Kidney (tissue), 14 donors: ENCODE results near the gene GOLGA1. TPM values are rescaled to one million over a fixed set of nuclear protein-coding genes. Genes with fewer than 3 reads are reported as not detected.

Experiments used
- DNase-seq, 5 donors: peaks; one replicate each; pipeline ENCODE4 v3.0.0-alpha.2; 2013 to 2020
- FAIRE-seq: peaks from 2 replicates; lab custom pipeline; 2012; peaks lifted over from hg19 to GRCh38; lab: Jason Lieb, UNC
- H3K27ac ChIP-seq, 2 donors: one replicate each; pipeline ENCODE4 v1.7.0; 2013; ENCODE audit warnings: low read depth in 2 of 2, low read length in 2 of 2, inconsistent platforms in 1 of 2
- H3K27me3 ChIP-seq: one replicate; pipeline ENCODE4 v1.7.1; 2013; ENCODE audit warnings: low read length, inconsistent platforms; ENCODE audit not compliant: control insufficient read depth, insufficient read depth
- H3K36me3 ChIP-seq, 3 donors: one replicate each; pipeline versions ENCODE4 v1.7.0 to v1.7.1; 2013; ENCODE audit warnings: low read length in 3 of 3, control low read depth in 1 of 3, inconsistent platforms in 1 of 3; ENCODE audit not compliant: insufficient read depth in 3 of 3, control insufficient read depth in 2 of 3
- H3K4me1 ChIP-seq, 3 donors: one replicate each; pipeline versions ENCODE4 v1.7.0 to v1.7.1; 2013; ENCODE audit warnings: low read length in 3 of 3, inconsistent platforms in 1 of 3, low read depth in 1 of 3; ENCODE audit not compliant: control insufficient read depth in 2 of 3, insufficient read depth in 2 of 3
- H3K4me3 ChIP-seq, 3 donors: one replicate each; pipeline versions ENCODE4 v1.7.0 to v1.8.1; 2013; ENCODE audit warnings: low read length in 3 of 3, control low read depth in 1 of 3, inconsistent platforms in 1 of 3
- H3K9ac ChIP-seq, 3 donors: one replicate each; pipeline versions ENCODE4 v1.7.0 to v1.7.1; 2013; ENCODE audit warnings: low read length in 3 of 3, control low read depth in 1 of 3, inconsistent platforms in 1 of 3
- H3K9me3 ChIP-seq, 3 donors: one replicate each; pipeline versions ENCODE4 v1.7.0 to v1.7.1; 2013; ENCODE audit warnings: low read length in 3 of 3, control low read depth in 1 of 3, inconsistent platforms in 1 of 3; ENCODE audit not compliant: control insufficient read depth in 2 of 3, insufficient read depth in 1 of 3
- intact Hi-C: fragments of 100-400 bp; cut with DNase I; formaldehyde crosslinking; loops from one replicate; pipeline ENCODE4 v1.11.1; 2022
- polyA plus RNA-seq: library from polyadenylated mRNA; stranded (reverse); fragments of 350-450 nt; fragmentation: Illumina TruSeq; extraction: RNeasy Lipid Tissue Mini Kit (QIAGEN cat#74804); gene quantifications from one replicate; pipeline ENCODE4 v1.2.3, GENCODE V29; 2014; ENCODE audit warnings: low read depth, low replicate concordance; ENCODE audit not compliant: insufficient read depth
- total RNA-seq: library from RNA; stranded (reverse); fragmentation: NEBNext Ultra II Directional; extraction: Animal tissue kit (Norgen Biotek cat#: 25700); gene quantifications from one replicate; pipeline ENCODE4 v1.2.1, GENCODE V29; 2021
- TF ChIP-seq, protein P1 (sequence below): IDR thresholded peaks from 3 replicates; pipeline ENCODE4 v1.5.1; 2012; ENCODE audit warnings: mild to moderate bottlenecking, moderate library complexity, borderline replicate concordance; ENCODE audit not compliant: insufficient read depth; ENCODE audit errors: extremely low read depth
- donor health status: control.
- donor health status: control.
- donor health status: control.
- donor health status: control.
- donor health status: control.
- donor health status: DM: yes; HTN: yes; CAD: no.
- donor health status: Normal renal cell carcinoma (clear cell type).

Gene GOLGA1
- total and polyA plus RNA-seq, 2 donors from 2014 or later = 6.2 to 21.0 TPM

- TF ChIP-seq, protein P1, sequence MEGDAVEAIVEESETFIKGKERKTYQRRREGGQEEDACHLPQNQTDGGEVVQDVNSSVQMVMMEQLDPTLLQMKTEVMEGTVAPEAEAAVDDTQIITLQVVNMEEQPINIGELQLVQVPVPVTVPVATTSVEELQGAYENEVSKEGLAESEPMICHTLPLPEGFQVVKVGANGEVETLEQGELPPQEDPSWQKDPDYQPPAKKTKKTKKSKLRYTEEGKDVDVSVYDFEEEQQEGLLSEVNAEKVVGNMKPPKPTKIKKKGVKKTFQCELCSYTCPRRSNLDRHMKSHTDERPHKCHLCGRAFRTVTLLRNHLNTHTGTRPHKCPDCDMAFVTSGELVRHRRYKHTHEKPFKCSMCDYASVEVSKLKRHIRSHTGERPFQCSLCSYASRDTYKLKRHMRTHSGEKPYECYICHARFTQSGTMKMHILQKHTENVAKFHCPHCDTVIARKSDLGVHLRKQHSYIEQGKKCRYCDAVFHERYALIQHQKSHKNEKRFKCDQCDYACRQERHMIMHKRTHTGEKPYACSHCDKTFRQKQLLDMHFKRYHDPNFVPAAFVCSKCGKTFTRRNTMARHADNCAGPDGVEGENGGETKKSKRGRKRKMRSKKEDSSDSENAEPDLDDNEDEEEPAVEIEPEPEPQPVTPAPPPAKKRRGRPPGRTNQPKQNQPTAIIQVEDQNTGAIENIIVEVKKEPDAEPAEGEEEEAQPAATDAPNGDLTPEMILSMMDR = no peak
- Histone ChIP-seq H3K4me3 (no peak overlapping the region), H3K9ac (no peak overlapping the region), H3K27me3 (no peaks in the 10 kb centered on the region), H3K9me3 (no peaks in the 10 kb centered on the region), H3K27ac (no peak overlapping the region), H3K36me3 (no peaks in the 10 kb centered on the region), H3K4me1 (peaks cover 0 to 14% (median 8%) of the 10 kb centered on the region in 3 donors)
- DNase-seq (no peak), FAIRE-seq (no peak)
- intact Hi-C loops = no loop called here
These were observed 110.3 kb downstream of the GOLGA1 start for GRCh38 chr9:124830593-124830992.

GRCh38 chr9:124829334-124829669 is 111.6 kb downstream of the GOLGA1 start:
- DNase-seq = peak in 1 of 5 donors; percentile 1
- TF ChIP-seq, protein P1 = no peak
- intact Hi-C loops = no loop called here
- Histone ChIP-seq H3K4me1 (peaks cover 0 to 3% (median 0%) of the 10 kb centered on the region in 3 donors), H3K9me3 (no peaks in the 10 kb centered on the region), H3K36me3 (no peaks in the 10 kb centered on the region), H3K27me3 (no peaks in the 10 kb centered on the region), H3K4me3 (no peak overlapping the region), H3K9ac (no peak overlapping the region), H3K27ac (no peak overlapping the region)
- FAIRE-seq = no peak

- no peak for DNase-seq
- Histone ChIP-seq H3K4me1 (peaks cover 0 to 3% (median 0%) of the 10 kb centered on the region in 3 donors), H3K36me3 (no peaks in the 10 kb centered on the region), H3K27ac (no peak overlapping the region), H3K27me3 (no peaks in the 10 kb centered on the region), H3K9me3 (no peaks in the 10 kb centered on the region), H3K4me3 (no peak overlapping the region), H3K9ac (no peak overlapping the region)
- FAIRE-seq = no peak
- TF ChIP-seq, protein P1 = no peak
- intact Hi-C loops = no loop called here
These were observed 112.2 kb downstream of the GOLGA1 start for GRCh38 chr9:124828489-124829333.

Other genes with a start within 250 kb of the GOLGA1 start
- gene NR6A1, start 169.8 kb downstream of the GOLGA1 start, total RNA-seq = 3.5 TPM
- gene NR6A1, start 169.8 kb downstream of the GOLGA1 start, polyA plus RNA-seq = 1.2 TPM
- 12.2 TPM for gene OLFML2A, start 163.9 kb downstream of the GOLGA1 start, total RNA-seq
- gene OLFML2A, start 163.9 kb downstream of the GOLGA1 start, polyA plus RNA-seq = 5.1 TPM
- 0.31 TPM for gene WDR38, start 87.6 kb downstream of the GOLGA1 start, total RNA-seq
- gene WDR38, start 87.6 kb downstream of the GOLGA1 start, polyA plus RNA-seq = not detected
- gene RPL35, start 79.1 kb downstream of the GOLGA1 start, total RNA-seq = 910 TPM
- 2,355 TPM for gene RPL35, start 79.1 kb downstream of the GOLGA1 start, polyA plus RNA-seq
- 31.7 TPM for gene ARPC5L, start 79.0 kb downstream of the GOLGA1 start, total RNA-seq
- 52.7 TPM for gene ARPC5L, start 79.0 kb downstream of the GOLGA1 start, polyA plus RNA-seq
- 6.9 TPM for gene SCAI, start 202.4 kb upstream of the GOLGA1 start, total RNA-seq
- gene SCAI, start 202.4 kb upstream of the GOLGA1 start, polyA plus RNA-seq = 1.4 TPM
- gene PPP6C, start 248.7 kb upstream of the GOLGA1 start, total RNA-seq = 43.9 TPM
- gene PPP6C, start 248.7 kb upstream of the GOLGA1 start, polyA plus RNA-seq = 30.4 TPM